Retinal pigment epithelial cell (primary cell): ENCODE results near the gene AOC2.
"Not testable (repeated sequence)": the region's sequence is repeated elsewhere in the genome, so short reads cannot be mapped to it uniquely, and the experiment has no call there.

Experiments
- DNase-seq: peaks from one replicate; pipeline ENCODE4 v3.0.0-alpha.2; 2010; ENCODE audit warnings: low read depth
- H3K4me3 ChIP-seq: 2 replicates; pipeline ENCODE4 v1.5.1; 2011; ENCODE audit warnings: mild to moderate bottlenecking, low read length, control low read depth, moderate library complexity
- TF ChIP-seq, protein P1 (sequence below): conservative IDR thresholded peaks from 2 replicates; pipeline ENCODE4 v1.5.1; 2011; ENCODE audit warnings: low read depth, low read length, control low read depth, inconsistent platforms

Gene AOC2

DNA sequence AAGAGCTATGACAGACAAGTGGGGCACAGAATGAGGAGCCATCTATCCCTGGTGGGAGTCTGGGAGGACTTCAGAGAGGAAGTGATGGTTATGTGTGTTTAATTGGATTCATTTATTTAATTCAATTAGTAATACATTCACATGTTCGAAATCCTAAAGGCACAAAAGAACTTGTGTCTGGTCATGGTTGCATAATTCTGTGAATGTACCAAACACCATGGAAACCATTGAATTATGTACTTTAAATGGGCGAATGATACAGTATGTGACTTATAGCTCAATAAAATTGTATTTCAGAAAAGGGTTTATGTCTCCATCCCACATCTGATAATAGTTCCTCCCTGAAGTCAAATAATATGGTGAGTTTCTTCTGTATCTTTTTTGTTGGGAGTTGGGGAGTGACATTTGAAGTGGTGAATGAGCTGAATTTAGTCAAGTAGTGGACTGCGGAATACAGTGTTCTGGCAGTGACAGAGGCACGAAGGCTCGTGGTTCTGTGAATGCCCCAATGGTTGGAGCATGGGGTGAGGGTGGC is 36.5 kb downstream of the AOC2 start:
- H3K4me3 ChIP-seq, result no peak overlapping the region
- DNase-seq, result no peak
- TF ChIP-seq, protein P1, sequence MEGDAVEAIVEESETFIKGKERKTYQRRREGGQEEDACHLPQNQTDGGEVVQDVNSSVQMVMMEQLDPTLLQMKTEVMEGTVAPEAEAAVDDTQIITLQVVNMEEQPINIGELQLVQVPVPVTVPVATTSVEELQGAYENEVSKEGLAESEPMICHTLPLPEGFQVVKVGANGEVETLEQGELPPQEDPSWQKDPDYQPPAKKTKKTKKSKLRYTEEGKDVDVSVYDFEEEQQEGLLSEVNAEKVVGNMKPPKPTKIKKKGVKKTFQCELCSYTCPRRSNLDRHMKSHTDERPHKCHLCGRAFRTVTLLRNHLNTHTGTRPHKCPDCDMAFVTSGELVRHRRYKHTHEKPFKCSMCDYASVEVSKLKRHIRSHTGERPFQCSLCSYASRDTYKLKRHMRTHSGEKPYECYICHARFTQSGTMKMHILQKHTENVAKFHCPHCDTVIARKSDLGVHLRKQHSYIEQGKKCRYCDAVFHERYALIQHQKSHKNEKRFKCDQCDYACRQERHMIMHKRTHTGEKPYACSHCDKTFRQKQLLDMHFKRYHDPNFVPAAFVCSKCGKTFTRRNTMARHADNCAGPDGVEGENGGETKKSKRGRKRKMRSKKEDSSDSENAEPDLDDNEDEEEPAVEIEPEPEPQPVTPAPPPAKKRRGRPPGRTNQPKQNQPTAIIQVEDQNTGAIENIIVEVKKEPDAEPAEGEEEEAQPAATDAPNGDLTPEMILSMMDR, result no peak

DNA sequence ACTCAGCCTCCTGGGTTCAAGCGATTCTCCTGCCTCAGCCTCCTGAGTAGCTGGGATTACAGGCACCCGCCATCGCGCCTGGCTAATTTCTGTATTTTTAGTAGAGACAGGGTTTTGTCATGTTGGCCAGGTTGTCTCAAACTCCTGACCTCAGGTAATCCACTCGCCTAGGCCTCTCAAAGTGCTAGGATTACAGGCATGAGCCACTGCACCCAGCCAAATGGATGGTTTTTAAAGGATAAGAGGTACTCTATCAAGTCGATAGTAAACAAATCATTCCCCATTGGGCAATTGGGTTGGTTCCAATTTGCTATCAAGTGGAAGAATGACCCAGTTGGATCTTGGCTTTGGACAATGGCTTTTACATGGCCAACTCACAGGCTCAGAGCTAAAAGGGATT is 37.3 kb downstream of the AOC2 start:
- not testable (repeated sequence) for DNase-seq, H3K4me3 ChIP-seq

DNA sequence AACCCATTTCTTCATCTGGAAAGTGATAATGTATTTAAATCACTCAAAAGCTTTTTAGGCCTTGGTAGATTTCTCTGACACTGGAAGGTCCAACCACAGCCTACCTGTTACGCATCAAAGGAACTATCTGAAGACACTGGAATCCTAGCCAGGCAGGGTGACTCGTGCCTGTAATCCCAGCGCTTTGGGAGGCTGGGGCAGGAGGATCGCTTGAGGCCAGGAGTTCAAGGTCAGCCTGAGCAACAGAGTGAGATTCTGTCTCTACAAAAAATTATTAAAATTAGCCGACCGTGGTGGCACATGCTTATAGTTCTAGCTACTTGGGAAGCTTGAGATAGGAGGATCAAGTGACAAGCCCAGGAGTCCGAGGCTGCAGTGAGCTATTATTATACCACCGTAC is 37.8 kb downstream of the AOC2 start:
- DNase-seq, result no peak
- no peak overlapping the region for H3K4me3 ChIP-seq
- TF ChIP-seq, protein P1, result no peak

DNA sequence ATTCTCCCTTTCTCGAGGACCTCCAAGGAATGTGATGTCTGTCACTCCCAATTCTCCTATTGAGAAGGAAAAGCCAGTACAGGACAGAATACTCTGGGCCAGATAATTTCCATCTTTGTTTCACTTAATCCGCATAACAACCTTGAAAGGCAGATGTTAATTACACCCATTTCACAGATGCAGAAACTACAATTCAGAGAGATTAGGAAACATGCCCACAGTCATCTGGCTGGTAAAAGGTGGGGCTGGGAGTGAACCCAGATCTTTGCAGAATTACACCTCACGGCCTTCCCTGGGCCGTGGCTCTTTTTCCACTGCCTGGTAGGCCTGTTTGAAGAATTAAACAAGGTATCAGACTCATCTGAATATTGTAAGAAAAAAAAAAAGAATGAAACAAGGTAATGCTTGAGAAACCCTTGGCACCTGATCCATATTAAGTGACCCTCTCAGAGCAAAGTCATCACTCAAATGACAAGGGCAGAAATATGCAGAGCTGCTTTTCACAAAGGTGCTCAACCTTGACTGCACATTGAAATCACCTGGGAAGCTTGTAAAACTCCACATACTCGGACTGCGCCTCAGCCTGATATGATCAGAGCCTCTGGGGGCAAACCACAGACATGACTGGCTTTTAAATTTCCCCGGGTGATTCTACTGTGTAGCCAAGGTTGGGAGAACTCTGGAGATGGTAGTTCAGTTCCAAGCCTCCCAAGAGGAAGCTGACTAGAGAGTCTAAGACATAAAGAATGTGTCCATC is 39.6 kb downstream of the AOC2 start:
- no peak for DNase-seq
- TF ChIP-seq, protein P1, result no peak
- H3K4me3 ChIP-seq, result no peak overlapping the region

DNA sequence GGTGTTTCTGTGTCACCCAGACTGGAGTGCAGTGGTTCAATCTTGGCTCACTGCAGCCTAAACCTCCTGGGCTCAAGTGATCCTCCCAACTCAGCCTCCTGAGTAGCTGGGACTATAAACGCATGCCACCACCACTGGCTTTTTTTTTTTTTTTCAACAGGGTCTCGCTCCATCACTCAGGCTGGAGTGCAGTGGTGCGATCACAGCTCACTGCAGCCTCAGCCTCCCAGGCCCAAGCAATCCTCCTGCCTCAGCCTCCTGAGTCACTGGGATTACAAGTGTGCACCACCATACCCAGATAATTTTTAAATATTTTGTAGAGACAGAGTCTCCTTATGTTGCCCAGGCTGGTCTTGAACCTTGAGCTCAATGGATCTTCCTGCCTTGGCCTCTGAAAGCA is 41.4 kb downstream of the AOC2 start:
- DNase-seq, H3K4me3 ChIP-seq: not testable (repeated sequence)

DNA sequence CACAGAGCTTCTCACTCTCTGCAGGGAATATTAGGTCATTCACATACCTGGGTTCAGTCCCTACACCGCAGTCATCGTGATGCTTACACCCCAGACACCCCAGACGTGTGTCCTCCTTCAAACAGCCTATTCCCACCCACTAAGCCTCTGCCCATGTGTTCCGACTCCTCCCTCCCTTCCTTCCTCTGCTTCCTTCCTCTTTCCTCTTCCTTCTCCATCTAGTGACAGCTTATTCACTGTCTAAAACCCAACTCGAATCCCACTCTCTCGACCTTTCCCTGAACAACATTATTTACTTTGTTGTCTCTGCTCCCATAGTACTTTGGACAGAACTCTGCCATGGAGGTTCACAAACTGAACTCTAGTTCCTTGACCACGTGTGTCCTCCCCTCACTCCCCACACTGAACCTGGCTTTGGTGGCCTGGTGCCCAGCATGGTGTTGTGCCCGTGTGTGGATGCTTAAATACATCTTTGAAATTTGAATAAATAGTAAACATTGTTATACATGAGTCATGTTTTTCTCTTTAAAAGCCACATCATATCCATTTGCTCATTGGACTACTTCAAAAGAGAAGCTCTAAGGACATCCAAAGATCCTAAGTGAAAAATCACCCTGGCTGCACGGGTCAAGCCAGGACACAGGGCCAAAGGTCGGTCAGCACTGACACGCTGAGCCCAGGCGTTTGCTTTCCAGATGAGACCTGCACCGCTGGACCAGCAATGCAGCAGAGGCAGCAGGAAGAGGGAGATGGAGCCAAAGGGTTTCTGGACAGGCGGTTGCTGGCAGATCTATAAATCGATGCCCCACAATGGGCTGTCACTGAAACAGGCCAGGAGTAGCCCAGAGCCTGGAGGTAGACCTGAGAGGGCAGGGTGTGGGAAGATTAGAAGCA is 42.1 kb downstream of the AOC2 start:
- DNase-seq, result no peak
- H3K4me3 ChIP-seq, result no peak overlapping the region
- TF ChIP-seq, protein P1, result no peak

DNA sequence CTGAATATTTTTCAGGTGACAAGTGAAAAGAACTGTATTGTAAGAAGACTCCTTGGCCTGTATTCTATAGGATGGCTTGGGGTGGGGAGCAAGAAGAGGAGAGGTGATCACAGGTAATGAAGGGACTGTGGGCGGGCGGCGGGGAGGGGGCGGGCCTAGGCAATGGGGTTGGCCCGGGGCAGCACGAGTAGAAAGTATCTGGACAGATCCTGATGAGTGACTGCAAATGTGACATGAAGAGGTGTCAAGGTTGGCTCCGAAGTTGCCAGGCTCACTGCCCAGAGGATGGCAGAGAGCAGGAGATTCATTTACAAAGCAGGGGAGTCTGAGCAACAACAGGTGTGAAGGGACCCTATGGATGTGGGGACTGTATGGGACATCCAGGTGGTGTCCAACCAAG is 45.4 kb downstream of the AOC2 start:
- no peak for DNase-seq
- no peak overlapping the region for H3K4me3 ChIP-seq
- TF ChIP-seq, protein P1, result no peak
